Measurements from ENCODE around the gene FAM9A. TPM values are rescaled to one million over a fixed set of nuclear protein-coding genes. Genes with fewer than 3 reads are reported as not detected.
"Not testable (repeated sequence)": the region's sequence is repeated elsewhere in the genome, so short reads cannot be mapped to it uniquely, and the experiment has no call there.

The FAM9A gene
- total and polyA plus RNA-seq, 2 donors (not counting 1 experiment from before 2014, with no cell fraction given), result not detected

DNA sequence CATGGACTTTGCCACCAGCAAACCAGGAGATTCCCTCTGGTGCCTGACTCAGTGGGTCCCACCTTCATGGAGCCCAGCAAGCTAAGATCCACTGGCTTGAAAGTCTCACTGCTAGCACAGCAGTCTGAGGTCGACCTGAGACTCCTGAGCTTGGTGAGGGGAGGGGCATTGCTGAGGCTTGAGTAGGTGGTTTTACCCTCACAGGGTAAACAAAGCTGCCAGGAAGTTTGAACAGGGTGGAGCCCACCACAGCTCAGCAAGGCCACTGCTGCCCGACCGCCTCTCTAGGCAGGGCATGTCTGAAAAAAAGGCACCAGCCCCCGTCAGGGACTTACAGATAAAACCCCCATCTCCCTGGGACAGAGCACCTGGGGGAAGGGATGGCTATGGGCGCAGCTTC lies 28.1 kb downstream of the FAM9A start:
- H2AFZ ChIP-seq (ENCODE audit: insufficient read depth, low read depth, low read length, poor library complexity, severe bottlenecking), result no peak overlapping the region
- no peak for ATAC-seq (ENCODE audit: low read depth)
- Mint-ChIP-seq H3K27ac (no peak overlapping the region), H3K4me1 (no peaks in the 10 kb centered on the region), H3K9me3 (ENCODE audit: insufficient read depth) (no peaks in the 10 kb centered on the region), H3K27me3 (peaks cover 11% of the 10 kb centered on the region), H3K4me3 (no peak overlapping the region)
- WGBS (ENCODE audit: insufficient coverage), result no CpG with 5 or more reads among the region's 5 CpGs
- no peaks in the 10 kb centered on the region for H3K4me1 ChIP-seq (ENCODE audit: control insufficient read depth in 2 of 2, insufficient read depth in 2 of 2, low read length in 2 of 2)
- DNase-seq, result no peak
- H3K36me3 ChIP-seq (replicated peaks in 1 of 2; ENCODE audit: control extremely low read depth in 1 of 2, control insufficient read depth in 1 of 2, extremely low read depth in 1 of 2, insufficient read depth in 2 of 2, low read length in 1 of 2), result no peaks in the 10 kb centered on the region
- H3K27ac ChIP-seq (ENCODE audit: low read length in 2 of 2), result no peak overlapping the region
- no peak overlapping the region for H3K4me3 ChIP-seq (ENCODE audit: control extremely low read depth in 1 of 5, extremely low read depth in 1 of 5, insufficient read depth in 1 of 5, low read depth in 2 of 5, low read length in 4 of 5)
- H3K9me3 ChIP-seq (ENCODE audit: control extremely low read depth in 1 of 3, control insufficient read depth in 2 of 3, insufficient read depth in 1 of 3, low read length in 2 of 3), result no peaks in the 10 kb centered on the region
- no peaks in the 10 kb centered on the region for H3K79me2 ChIP-seq (ENCODE audit: control insufficient read depth, insufficient read depth, low read length)
- peaks cover 0 to 5% (median 0%) of the 10 kb centered on the region in 4 experiments for H3K27me3 ChIP-seq (replicated peaks in 1 of 4; ENCODE audit: control extremely low read depth in 1 of 4, control insufficient read depth in 3 of 4, insufficient read depth in 4 of 4, low read length in 3 of 4)
- no peak for TF ChIP-seq EZH2 (IDR thresholded peaks at IDR 0.05; ENCODE audit: borderline replicate concordance, insufficient read depth, low read depth, low read length, poor library complexity, severe bottlenecking)
- no peak for TF ChIP-seq CTCF (IDR thresholded peaks at IDR 0.05)
- H4K20me1 ChIP-seq (ENCODE audit: control insufficient read depth, insufficient read depth, low read length, poor library complexity, severe bottlenecking), result no peaks in the 10 kb centered on the region
- H3K9ac ChIP-seq (ENCODE audit: low read length), result no peak overlapping the region
- H3K4me2 ChIP-seq (replicated peaks; ENCODE audit: low read depth, low read length, poor library complexity, severe bottlenecking), result no peak overlapping the region
- ChIA-PET CTCF (no interaction called here), POLR2A (no interaction called here)
- intact Hi-C loops (cut with micrococcal nuclease), result no loop called here

DNA sequence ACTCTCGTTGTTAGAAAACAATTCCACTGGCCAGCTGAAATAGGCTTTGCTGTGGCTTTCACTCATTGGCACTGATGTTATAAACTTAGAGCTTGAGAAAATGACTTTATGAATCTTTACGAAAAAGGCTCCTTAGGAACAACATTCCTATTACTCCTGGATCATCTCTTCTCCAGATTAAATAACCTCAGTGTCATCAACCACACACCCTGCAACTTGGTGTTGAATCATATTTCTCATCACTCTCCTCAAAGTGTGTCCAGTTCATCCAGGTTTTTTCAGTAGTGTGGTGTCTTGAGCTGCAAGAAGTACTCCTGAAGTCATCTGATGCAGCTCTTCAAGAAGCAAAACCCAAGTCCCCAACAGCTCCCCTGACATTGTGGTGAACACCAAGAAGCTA lies 41.2 kb downstream of the FAM9A start:
- intact Hi-C loops (cut with micrococcal nuclease), result no loop called here
- H3K36me3 ChIP-seq (replicated peaks in 1 of 2; ENCODE audit: control extremely low read depth in 1 of 2, control insufficient read depth in 1 of 2, extremely low read depth in 1 of 2, insufficient read depth in 2 of 2, low read length in 1 of 2), result no peaks in the 10 kb centered on the region
- H3K4me1 Mint-ChIP-seq, result no peaks in the 10 kb centered on the region
- H3K9ac ChIP-seq (ENCODE audit: low read length), result no peak overlapping the region
- peaks cover 17% of the 10 kb centered on the region for H3K27me3 Mint-ChIP-seq
- no CpG with 5 or more reads among the region's 2 CpGs for whole genome bisulfite sequencing (ENCODE audit: insufficient coverage)
- no peaks in the 10 kb centered on the region for H3K27me3 ChIP-seq (replicated peaks in 1 of 4; ENCODE audit: control extremely low read depth in 1 of 4, control insufficient read depth in 3 of 4, insufficient read depth in 4 of 4, low read length in 3 of 4)
- no peak overlapping the region for H3K27ac Mint-ChIP-seq
- CTCF ChIA-PET, result no interaction called here
- no peaks in the 10 kb centered on the region for H3K4me1 ChIP-seq (ENCODE audit: control insufficient read depth in 2 of 2, insufficient read depth in 2 of 2, low read length in 2 of 2)
- H3K27ac ChIP-seq (ENCODE audit: low read length in 2 of 2), result no peak overlapping the region
- no peak overlapping the region for H3K4me2 ChIP-seq (replicated peaks; ENCODE audit: low read depth, low read length, poor library complexity, severe bottlenecking)
- no peak overlapping the region for H3K4me3 ChIP-seq (ENCODE audit: control extremely low read depth in 1 of 5, extremely low read depth in 1 of 5, insufficient read depth in 1 of 5, low read depth in 2 of 5, low read length in 4 of 5)
- H3K79me2 ChIP-seq (ENCODE audit: control insufficient read depth, insufficient read depth, low read length), result no peaks in the 10 kb centered on the region
- POLR2A ChIA-PET, result no interaction called here
- no peak overlapping the region for H3K4me3 Mint-ChIP-seq
- no peaks in the 10 kb centered on the region for H3K9me3 ChIP-seq (ENCODE audit: control extremely low read depth in 1 of 3, control insufficient read depth in 2 of 3, insufficient read depth in 1 of 3, low read length in 2 of 3)
- ATAC-seq (ENCODE audit: low read depth), result no peak
- no peak for DNase-seq
- no peaks in the 10 kb centered on the region for H3K9me3 Mint-ChIP-seq (ENCODE audit: insufficient read depth)
- H4K20me1 ChIP-seq (ENCODE audit: control insufficient read depth, insufficient read depth, low read length, poor library complexity, severe bottlenecking), result no peaks in the 10 kb centered on the region
- H2AFZ ChIP-seq (ENCODE audit: insufficient read depth, low read depth, low read length, poor library complexity, severe bottlenecking), result no peak overlapping the region
- TF ChIP-seq CTCF (IDR thresholded peaks at IDR 0.05) (no peak), EZH2 (IDR thresholded peaks at IDR 0.05; ENCODE audit: borderline replicate concordance, insufficient read depth, low read depth, low read length, poor library complexity, severe bottlenecking) (no peak)

- WGBS (ENCODE audit: insufficient coverage), result no CpG with 5 or more reads among the region's 5 CpGs
- CTCF ChIA-PET; H3K79me2 ChIP-seq (ENCODE audit: control insufficient read depth, insufficient read depth, low read length): not testable (repeated sequence)
Measured at GRCh38 chrX:8758706-8759105, 42.5 kb downstream of the FAM9A start.

More at GRCh38 chrX:8758706-8759105, 42.5 kb downstream of the FAM9A start:
- H3K4me3 ChIP-seq (ENCODE audit: control extremely low read depth in 1 of 5, extremely low read depth in 1 of 5, insufficient read depth in 1 of 5, low read depth in 2 of 5, low read length in 4 of 5); H3K9me3 ChIP-seq (ENCODE audit: control extremely low read depth in 1 of 3, control insufficient read depth in 2 of 3, insufficient read depth in 1 of 3, low read length in 2 of 3); H3K27me3 ChIP-seq (replicated peaks in 1 of 4; ENCODE audit: control extremely low read depth in 1 of 4, control insufficient read depth in 3 of 4, insufficient read depth in 4 of 4, low read length in 3 of 4); H3K27ac ChIP-seq (ENCODE audit: low read length in 2 of 2); H3K4me1 ChIP-seq (ENCODE audit: control insufficient read depth in 2 of 2, insufficient read depth in 2 of 2, low read length in 2 of 2); H3K9ac ChIP-seq (ENCODE audit: low read length); H3K4me3 Mint-ChIP-seq; ATAC-seq (ENCODE audit: low read depth); DNase-seq; H3K4me1 Mint-ChIP-seq; H3K36me3 ChIP-seq (replicated peaks in 1 of 2; ENCODE audit: control extremely low read depth in 1 of 2, control insufficient read depth in 1 of 2, extremely low read depth in 1 of 2, insufficient read depth in 2 of 2, low read length in 1 of 2); H4K20me1 ChIP-seq (ENCODE audit: control insufficient read depth, insufficient read depth, low read length, poor library complexity, severe bottlenecking); intact Hi-C loops (cut with micrococcal nuclease); H3K9me3 Mint-ChIP-seq (ENCODE audit: insufficient read depth); H3K4me2 ChIP-seq (replicated peaks; ENCODE audit: low read depth, low read length, poor library complexity, severe bottlenecking); H3K27ac Mint-ChIP-seq; H2AFZ ChIP-seq (ENCODE audit: insufficient read depth, low read depth, low read length, poor library complexity, severe bottlenecking); POLR2A ChIA-PET: not testable (repeated sequence)
- H3K27me3 Mint-ChIP-seq, result peaks cover 12% of the 10 kb centered on the region
